Endothelial cell of umbilical vein (primary cell): ENCODE results near the gene PRKRIP1. TPM values are rescaled to one million over a fixed set of nuclear protein-coding genes. Genes with fewer than 3 reads are reported as not detected.

Experiments used
- BruUV-seq: library from RNA; stranded (reverse); fragments of 400-500 nt; replicated peaks from 2 replicates; lab custom pipeline; 2021; lab: Mats Ljungman, UMichigan
- CTCF ChIA-PET: fragments of 300-600, 350-600 bp; sonication (Branson Sonifier 250); formaldehyde crosslinking; loops from one replicate; lab custom pipeline; 2021; ENCODE audit warnings: antibody characterized with exemption, inconsistent platforms; lab: Charles Lee
- POLR2A ChIA-PET: fragments of 300-600, 350-600 bp; sonication (Branson Sonifier 250); formaldehyde crosslinking; loops from one replicate; lab custom pipeline; 2021; ENCODE audit warnings: antibody characterized with exemption, inconsistent platforms; lab: Charles Lee
- DNase-seq: peaks from one replicate; pipeline ENCODE4 v3.0.0-alpha.2; 2011; ENCODE audit warnings: low read depth, low spot score
- FAIRE-seq: peaks from 2 replicates; lab custom pipeline; 2011; peaks lifted over from hg19 to GRCh38; lab: Jason Lieb, UNC
- H2AFZ ChIP-seq: 2 replicates; pipeline ENCODE4 v1.6.0; 2012; ENCODE audit warnings: low read depth, low read length, control low read depth, inconsistent platforms
- H3K27ac ChIP-seq: 2 replicates; pipeline ENCODE4 v1.5.1; 2011; ENCODE audit warnings: low read depth, mild to moderate bottlenecking, control low read depth, low read length, moderate library complexity; ENCODE audit not compliant: insufficient read depth
- H3K27me3 ChIP-seq, 2 experiments: 2 replicates each; pipeline versions ENCODE4 v1.6.0 to v1.6.1; 2011; ENCODE audit warnings: low read length in 2 of 2, mixed read lengths in 1 of 2; ENCODE audit not compliant: control insufficient read depth in 2 of 2, insufficient read depth in 2 of 2
- H3K36me3 ChIP-seq, 2 experiments: 2 replicates in 1 of 2; 3 replicates in 1 of 2; pipeline ENCODE4 v1.5.1; 2011; ENCODE audit warnings: low read length in 2 of 2, mild to moderate bottlenecking in 1 of 2, moderate library complexity in 1 of 2; ENCODE audit not compliant: control insufficient read depth in 2 of 2, insufficient read depth in 2 of 2; ENCODE audit errors: extremely low read depth in 1 of 2
- H3K4me1 ChIP-seq: 3 replicates; pipeline ENCODE4 v1.5.1; 2011; ENCODE audit warnings: mild to moderate bottlenecking, low read length; ENCODE audit not compliant: control insufficient read depth, insufficient read depth; ENCODE audit errors: extremely low read depth
- H3K4me2 ChIP-seq: 2 replicates; pipeline ENCODE4 v1.6.1; 2011; ENCODE audit warnings: low read length, control low read depth, mixed read lengths; ENCODE audit not compliant: insufficient read depth
- H3K4me3 ChIP-seq, 3 experiments: fragments of 200-600 bp in 1 of 3; sonication (generic), shearing (Covaris generic) in 1 of 3; replicated peaks in 1 of 3; 2 replicates each; pipeline ENCODE4 v1.5.1; 2011 to 2016; ENCODE audit warnings: control low read depth in 3 of 3, low read length in 3 of 3, mild to moderate bottlenecking in 2 of 3, inconsistent platforms in 1 of 3, low read depth in 1 of 3, moderate library complexity in 1 of 3; ENCODE audit not compliant: insufficient read depth in 1 of 3
- H3K79me2 ChIP-seq: 2 replicates; pipeline ENCODE4 v1.6.0; 2012; ENCODE audit warnings: low read length, inconsistent platforms; ENCODE audit not compliant: control insufficient read depth, insufficient read depth
- H3K9ac ChIP-seq: replicated peaks from 2 replicates; pipeline ENCODE3; 2011; ENCODE audit warnings: low read length, control low read depth; ENCODE audit not compliant: insufficient read depth; ENCODE audit errors: extremely low read depth
- H3K9me1 ChIP-seq: replicated peaks from 3 replicates; pipeline ENCODE4 v1.6.0; 2011; ENCODE audit warnings: mild to moderate bottlenecking, low read length; ENCODE audit not compliant: control insufficient read depth, insufficient read depth; ENCODE audit errors: extremely low read depth
- H3K9me3 ChIP-seq: replicated peaks from 2 replicates; pipeline ENCODE4 v1.5.1; 2012; ENCODE audit warnings: low read length, inconsistent platforms; ENCODE audit not compliant: control insufficient read depth, insufficient read depth
- H4K20me1 ChIP-seq: replicated peaks from 2 replicates; pipeline ENCODE3; 2011; ENCODE audit warnings: mild to moderate bottlenecking, low read length; ENCODE audit not compliant: control insufficient read depth, insufficient read depth; ENCODE audit errors: extremely low read depth
- EZH2 ChIP-seq: IDR thresholded peaks from 2 replicates; pipeline ENCODE4 v1.6.1; 2012; ENCODE audit warnings: borderline replicate concordance, low read depth, mild to moderate bottlenecking, moderate library complexity, low read length, inconsistent platforms; ENCODE audit not compliant: severe bottlenecking
- FOS ChIP-seq: IDR thresholded peaks from 2 replicates; pipeline ENCODE4 v1.6.1; 2011; ENCODE audit warnings: mild to moderate bottlenecking, low read length, moderate library complexity, borderline replicate concordance; ENCODE audit not compliant: insufficient read depth
- GATA2 ChIP-seq: IDR thresholded peaks from 2 replicates; pipeline ENCODE4 v1.7.0; 2011; ENCODE audit warnings: low read depth, mild to moderate bottlenecking, moderate library complexity, mixed read lengths, low read length; ENCODE audit not compliant: insufficient read length, insufficient read depth
- JUN ChIP-seq: IDR thresholded peaks from 2 replicates; pipeline ENCODE4 v1.6.1; 2011; ENCODE audit warnings: borderline replicate concordance, low read depth; ENCODE audit not compliant: insufficient read length, insufficient read depth
- MAX ChIP-seq: IDR thresholded peaks from 2 replicates; pipeline ENCODE4 v1.6.1; 2011; ENCODE audit not compliant: insufficient read depth, insufficient read length
- MYC ChIP-seq: IDR thresholded peaks from one replicate; pipeline ENCODE4 v1.6.1; 2011; ENCODE audit warnings: mild to moderate bottlenecking, low read depth, low read length
- POLR2A ChIP-seq: IDR thresholded peaks from 2 replicates; pipeline ENCODE4 v1.6.1; 2012; ENCODE audit warnings: low read depth, mild to moderate bottlenecking, control low read depth, low read length
- POLR2AphosphoS5 ChIP-seq: IDR thresholded peaks from 2 replicates; pipeline ENCODE4 v1.6.1; 2012; ENCODE audit warnings: low read depth, mild to moderate bottlenecking, control low read depth, low read length, moderate library complexity; ENCODE audit not compliant: insufficient read depth
- dilution Hi-C: fragments of 300-500 bp; cut with MboI; formaldehyde crosslinking; loops from one replicate; pipeline ENCODE4 v1.15.0; 2019; ENCODE audit warnings: low sequenced_read_pairs; ENCODE audit not compliant: extremely low pct_ligation_motif_present
- intact Hi-C: fragments of 100-400 bp; cut with micrococcal nuclease; formaldehyde crosslinking; loops from one replicate; pipeline ENCODE4 v1.10.0; 2022
- polyA plus RNA-seq, 4 experiments: library from polyadenylated mRNA; depleted of rRNA in 3 of 4; stranded (reverse) in 3 of 4; unstranded in 1 of 4; fragments of >200 nt; gene quantifications; 2 replicates each; pipeline versions ENCODE4 v1.2.1 to v1.2.3, GENCODE V29; 2011 to 2012; ENCODE audit warnings: missing spikeins in 1 of 4
- total RNA-seq: library from RNA; stranded (reverse); gene quantifications from 2 replicates; pipeline ENCODE4 v1.2.3, GENCODE V29; 2021

PRKRIP1 gene
- total and polyA plus RNA-seq, 2 donors (not counting 3 experiments of a cell fraction or from before 2014, with no cell fraction given): 16.1 to 26.1 TPM

GRCh38 chr7:102389810-102390209 is 6.4 kb upstream of the PRKRIP1 start:
- ChIA-PET POLR2A (no interaction called here), CTCF (interaction anchor here (0.8 to 2.0 kb wide), 5 partner anchors 85 to 847 kb away, joined by 3 to 29 read pairs (median 10); no protein-coding TSS in a partner anchor)
- Histone ChIP-seq H3K79me2 (no peaks in the 10 kb centered on the region), H3K4me1 (no peaks in the 10 kb centered on the region), H3K4me3 (no peak overlapping the region), H4K20me1 (no peaks in the 10 kb centered on the region), H3K9ac (no peak overlapping the region), H3K9me3 (no peaks in the 10 kb centered on the region), H3K27ac (no peak overlapping the region), H3K27me3 (no peaks in the 10 kb centered on the region), H3K4me2 (no peak overlapping the region), H2AFZ (no peak overlapping the region), H3K9me1 (no peaks in the 10 kb centered on the region), H3K36me3 (peaks cover 0 to 10% of the 10 kb centered on the region in 2 experiments)
- intact Hi-C loops: loop anchor here (1.0 to 10.0 kb wide), 3 partner anchors 89 to 705 kb away; no protein-coding TSS in a partner anchor
- FAIRE-seq (no peak), DNase-seq (no peak)
- dilution Hi-C loops: no loop called here
- no TSS peak for BruUV-seq
- TF ChIP-seq EZH2 (no peak), JUN (no peak), GATA2 (no peak), POLR2AphosphoS5 (no peak), MYC (no peak), FOS (no peak), POLR2A (no peak), MAX (no peak)
